ENCODE measurements around the gene TMEM247.

DNA sequence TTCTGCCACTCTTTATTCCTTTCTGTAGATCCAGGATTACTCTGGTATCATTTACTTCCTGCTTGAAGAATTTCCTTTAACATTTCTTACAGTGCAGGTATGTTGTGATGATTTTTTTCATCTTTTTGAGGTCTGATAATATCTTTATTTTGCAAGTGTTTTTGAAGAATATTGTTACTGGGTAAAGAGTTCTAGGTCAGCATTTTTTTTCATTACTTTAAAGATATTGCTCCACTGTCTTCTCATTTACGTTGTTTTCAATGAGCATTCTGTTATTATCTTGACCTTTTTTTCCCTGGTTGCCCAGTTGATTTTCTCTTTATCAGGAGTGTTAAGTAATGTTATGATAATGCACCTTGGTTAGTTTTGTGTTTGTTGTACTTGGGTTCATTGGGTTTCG lies 31.7 kb upstream of the TMEM247 start:
- TF ChIP-seq ZFP30 (CRISPR knock-in tag; IDR thresholded peaks at IDR 0.05) (no peak), SNAI2 (CRISPR knock-in tag; IDR thresholded peaks at IDR 0.05) (no peak), ARNTL (CRISPR knock-in tag; IDR thresholded peaks at IDR 0.05; ENCODE audit: borderline replicate concordance, low read depth) (no peak), ISL1 (CRISPR knock-in tag; IDR thresholded peaks at IDR 0.05) (no peak), OSR1 (CRISPR knock-in tag; IDR thresholded peaks at IDR 0.05) (no peak), BACH2 (CRISPR knock-in tag; IDR thresholded peaks at IDR 0.05; ENCODE audit: borderline replicate concordance) (no peak)
